RWPE1 (cell line): ENCODE measurements around the gene SYNJ2.
A peak's percentile ranks its signal among the peaks of the same experiment; 100 is the strongest.

Source experiments
- CTCF ChIA-PET: fragments of 350-600 bp; sonication (Branson Sonifier 250); formaldehyde crosslinking; extraction: SDS; loops from one replicate; lab custom pipeline; 2021; lab: Yijun Ruan, JAX
- POLR2A ChIA-PET: fragments of 400-600 bp; formaldehyde crosslinking; extraction: SDS; loops from one replicate; lab custom pipeline; 2020; ENCODE audit warnings: antibody characterized with exemption; ENCODE audit not compliant: low non-redundant PET; lab: Yijun Ruan, JAX
- DNase-seq: peaks from one replicate; pipeline ENCODE4 v3.0.0; 2012; ENCODE audit warnings: low spot score
- H3K27ac ChIP-seq: fragments of 450-650 bp; 2 replicates; pipeline ENCODE4 v1.5.1; 2017
- CTCF ChIP-seq: fragments of 450-650 bp; conservative IDR thresholded peaks from 2 replicates; pipeline ENCODE4 v1.5.1; 2017; ENCODE audit warnings: low read depth, mild to moderate bottlenecking

The SYNJ2 gene

DNA sequence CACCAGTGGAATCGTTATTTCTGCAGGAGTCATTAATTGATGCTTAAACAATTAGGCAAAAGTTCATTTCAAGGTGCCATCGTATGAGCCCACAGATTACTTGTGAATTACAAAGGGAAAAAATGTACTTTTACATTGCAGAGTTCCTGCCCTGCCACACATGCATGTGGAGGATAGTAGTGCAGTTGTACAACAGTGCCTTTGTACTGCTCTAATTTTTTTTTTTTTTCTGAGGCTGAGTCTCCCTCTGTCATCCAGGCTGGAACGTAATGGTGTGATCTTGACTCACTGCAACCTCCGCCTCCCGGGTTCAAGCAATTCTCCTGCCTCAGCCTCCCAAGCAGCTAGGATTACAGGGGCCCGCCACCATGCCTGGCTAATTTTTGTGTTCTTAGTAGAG lies 26.0 kb upstream of the SYNJ2 start:
- POLR2A ChIA-PET, result no interaction called here

DNA sequence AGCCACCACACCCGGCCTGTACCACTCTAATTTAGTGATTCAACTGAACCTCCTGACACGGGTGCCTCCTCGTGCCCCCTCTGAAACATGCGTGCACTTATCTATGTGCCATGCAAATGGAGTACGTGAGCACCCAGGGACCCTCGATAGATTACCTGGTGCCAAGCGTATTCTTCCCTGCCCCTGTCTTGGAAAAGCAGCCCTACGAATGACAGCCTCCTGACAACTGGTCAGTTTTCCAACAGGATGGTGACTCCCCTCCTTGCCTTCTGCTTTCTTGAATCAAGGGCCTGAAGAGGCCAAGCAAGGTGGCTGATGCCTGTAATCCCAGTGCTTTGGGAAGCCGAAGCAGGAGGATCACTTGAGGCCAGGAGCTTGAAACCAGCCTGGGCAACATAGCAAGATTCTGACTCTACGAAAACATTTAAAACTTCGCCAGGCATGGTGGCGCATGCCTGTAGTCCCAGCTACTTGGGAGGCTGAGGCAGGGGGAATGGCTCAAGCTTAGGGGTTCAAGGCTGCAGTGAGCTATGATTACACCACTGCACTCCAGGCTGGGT lies 25.4 kb upstream of the SYNJ2 start:
- ChIA-PET POLR2A (no interaction called here), CTCF (no interaction called here)
- TF ChIP-seq CTCF, result no peak
- DNase-seq, result no peak
- H3K27ac ChIP-seq, result no peak overlapping the region

More for the DNA sequence above, 26.0 kb upstream of the SYNJ2 start:
- DNase-seq, result no peak
- no peak overlapping the region for H3K27ac ChIP-seq
- CTCF ChIA-PET, result no interaction called here
- no peak for TF ChIP-seq CTCF

DNA sequence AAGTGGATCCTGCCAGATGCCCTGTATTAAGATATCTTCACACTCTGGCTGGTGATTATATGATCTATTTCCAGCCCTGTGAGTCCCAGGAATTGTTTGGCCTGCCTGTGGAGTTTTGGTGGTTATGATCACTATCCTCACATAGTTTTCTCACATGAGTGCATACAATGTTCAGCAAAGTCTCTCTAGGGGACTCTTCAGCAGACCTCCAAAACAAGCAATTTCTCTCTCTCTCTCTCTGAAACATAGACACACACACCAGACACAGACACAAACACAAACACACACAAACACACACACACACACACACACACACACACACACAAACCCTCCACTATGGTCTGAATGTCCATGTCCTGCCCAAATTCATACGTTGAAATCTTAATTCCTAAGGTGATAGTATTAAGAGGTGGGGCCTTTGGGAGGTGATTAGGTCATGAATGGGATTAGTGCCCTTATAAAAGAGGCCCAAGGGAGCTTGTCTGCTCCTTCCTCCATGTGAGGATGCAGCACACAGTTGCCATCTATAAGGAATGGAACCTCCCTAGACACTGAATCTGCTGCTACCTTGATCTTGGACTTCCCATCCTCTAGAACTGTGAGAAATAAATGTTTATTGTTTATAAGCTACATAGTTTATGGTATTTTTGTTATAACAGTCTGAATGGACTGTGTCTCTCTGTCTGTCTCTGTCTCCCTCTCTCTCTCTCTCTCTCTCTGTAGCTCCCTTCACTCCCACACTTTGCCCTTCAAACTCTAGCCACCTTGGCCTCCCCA lies 22.0 kb upstream of the SYNJ2 start:
- DNase-seq, result no peak
- POLR2A ChIA-PET, result no interaction called here
- no peak overlapping the region for H3K27ac ChIP-seq
- TF ChIP-seq CTCF, result no peak
- CTCF ChIA-PET, result no interaction called here

GRCh38 chr6:157961153-157961831 lies 20.4 kb upstream of the SYNJ2 start:
- CTCF ChIA-PET, result interaction anchor here (1.0 kb wide), 1 partner anchor 111 kb away, joined by 4 read pairs; no protein-coding TSS in a partner anchor

GRCh38 chr6:157961832-157962575 lies 19.7 kb upstream of the SYNJ2 start:
- H3K27ac ChIP-seq, result peak overlapping the region; percentile 26; the same call in 1 of the 2 replicates
- CTCF ChIA-PET, result interaction anchor here (1.0 kb wide), 1 partner anchor 110 kb away, joined by 4 read pairs; no protein-coding TSS in a partner anchor
- TF ChIP-seq CTCF, result no peak
- POLR2A ChIA-PET, result no interaction called here
- DNase-seq, result no peak

More at GRCh38 chr6:157961153-157961831, 20.4 kb upstream of the SYNJ2 start:
- TF ChIP-seq CTCF, result no peak
- DNase-seq, result no peak
- POLR2A ChIA-PET, result no interaction called here
- no peak overlapping the region for H3K27ac ChIP-seq
